IMR-90 (cell line): ENCODE data around the gene ZDHHC11B. TPM values are rescaled to one million over a fixed set of nuclear protein-coding genes. Genes with fewer than 3 reads are reported as not detected.
"Not testable (repeated sequence)": the region's sequence is repeated elsewhere in the genome, so short reads cannot be mapped to it uniquely, and the experiment has no call there.

ENCODE experiments used
- ATAC-seq: fragments of 200-7000 bp; cut with Tn5 transposase; 2 replicates; pipeline ENCODE4 v1.9.1; 2020; ENCODE audit warnings: low read depth, mild to moderate bottlenecking, moderate library complexity
- BruUV-seq: library from RNA; stranded (reverse); fragments of 400-500 nt; replicated peaks from 2 replicates; lab custom pipeline; 2021; lab: Mats Ljungman, UMichigan
- CTCF ChIA-PET: fragments of 300-600 bp; formaldehyde crosslinking; extraction: SDS; loops from one replicate; lab custom pipeline; 2021; ENCODE audit warnings: antibody characterized with exemption; lab: Yijun Ruan, JAX
- POLR2A ChIA-PET: fragments of 300-600 bp; sonication (Branson Sonifier 250); formaldehyde crosslinking; loops from one replicate; lab custom pipeline; 2022; ENCODE audit warnings: antibody characterized with exemption; ENCODE audit not compliant: unreplicated experiment; lab: Charles Lee
- DNase-seq: peaks from one replicate; pipeline ENCODE4 v3.0.0; 2013
- H2AFZ ChIP-seq: replicated peaks from 2 replicates; pipeline ENCODE3; 2013; ENCODE audit warnings: low read length, mild to moderate bottlenecking; ENCODE audit not compliant: poor library complexity
- H2AK5ac ChIP-seq: 2 replicates; pipeline ENCODE4 v1.6.1; 2013; ENCODE audit warnings: low read depth, low read length, inconsistent platforms
- H2AK9ac ChIP-seq: replicated peaks from 2 replicates; pipeline ENCODE3; 2013; ENCODE audit warnings: mild to moderate bottlenecking, low read depth, low read length, moderate library complexity; ENCODE audit not compliant: poor library complexity
- H2BK120ac ChIP-seq: 2 replicates; pipeline ENCODE4 v1.6.1; 2013; ENCODE audit warnings: low read depth, low read length, inconsistent platforms
- H2BK15ac ChIP-seq: 3 replicates; pipeline ENCODE4 v1.6.1; 2013; ENCODE audit warnings: low read depth, low read length, inconsistent platforms
- H2BK20ac ChIP-seq: 2 replicates; pipeline ENCODE4 v1.6.1; 2013; ENCODE audit warnings: low read depth, mild to moderate bottlenecking, inconsistent platforms, low read length, moderate library complexity
- H2BK5ac ChIP-seq: 2 replicates; pipeline ENCODE4 v1.6.1; 2013; ENCODE audit warnings: mild to moderate bottlenecking, low read depth, low read length, inconsistent platforms; ENCODE audit not compliant: poor library complexity, severe bottlenecking
- H3K14ac ChIP-seq: replicated peaks from 2 replicates; pipeline ENCODE4 v1.6.1; 2013; ENCODE audit warnings: low read depth, low read length, inconsistent platforms
- H3K18ac ChIP-seq: 2 replicates; pipeline ENCODE4 v1.6.1; 2013; ENCODE audit warnings: low read depth, low read length, control low read depth
- H3K23ac ChIP-seq: 2 replicates; pipeline ENCODE4 v1.6.1; 2013; ENCODE audit warnings: low read depth, low read length, inconsistent platforms
- H3K27ac ChIP-seq: 2 replicates; pipeline ENCODE4 v1.5.1; 2013; ENCODE audit warnings: mild to moderate bottlenecking, control low read depth, low read length; ENCODE audit not compliant: insufficient read depth
- H3K27me3 ChIP-seq: 2 replicates; pipeline ENCODE4 v1.6.1; 2013; ENCODE audit warnings: low read length; ENCODE audit not compliant: control insufficient read depth, insufficient read depth
- H3K36me3 ChIP-seq: 2 replicates; pipeline ENCODE4 v1.6.1; 2013; ENCODE audit warnings: low read length, mixed read lengths; ENCODE audit not compliant: control insufficient read depth, insufficient read depth
- H3K4ac ChIP-seq: 2 replicates; pipeline ENCODE4 v1.6.1; 2013; ENCODE audit warnings: low read depth, low read length, inconsistent platforms
- H3K4me1 ChIP-seq: 2 replicates; pipeline ENCODE4 v1.6.1; 2013; ENCODE audit warnings: low read length, mixed read lengths; ENCODE audit not compliant: control insufficient read depth, insufficient read depth
- H3K4me2 ChIP-seq: 2 replicates; pipeline ENCODE4 v1.6.1; 2013; ENCODE audit warnings: low read depth, mild to moderate bottlenecking, control low read depth, low read length, moderate library complexity
- H3K4me3 ChIP-seq: 2 replicates; pipeline ENCODE4 v1.5.1; 2013; ENCODE audit warnings: low read depth, mild to moderate bottlenecking, control low read depth, low read length, moderate library complexity; ENCODE audit not compliant: insufficient read depth
- H3K56ac ChIP-seq: 2 replicates; pipeline ENCODE4 v1.6.1; 2013; ENCODE audit warnings: low read length, inconsistent platforms; ENCODE audit not compliant: insufficient read depth; ENCODE audit errors: extremely low read depth
- H3K79me1 ChIP-seq, 2 experiments: 2 replicates each; pipeline ENCODE4 v1.6.1; 2013; ENCODE audit warnings: low read length in 2 of 2, inconsistent platforms in 1 of 2, low read depth in 1 of 2
- H3K9ac ChIP-seq: 2 replicates; pipeline ENCODE4 v1.6.1; 2013; ENCODE audit warnings: low read depth, low read length, control low read depth
- H3K9me1 ChIP-seq: 2 replicates; pipeline ENCODE4 v1.6.1; 2013; ENCODE audit warnings: low read length, inconsistent platforms; ENCODE audit not compliant: insufficient read depth
- H3K9me3 ChIP-seq: 2 replicates; pipeline ENCODE4 v1.6.1; 2013; ENCODE audit warnings: low read length; ENCODE audit not compliant: control insufficient read depth, insufficient read depth
- H4K20me1 ChIP-seq: 2 replicates; pipeline ENCODE4 v1.6.1; 2013; ENCODE audit warnings: low read length, inconsistent platforms; ENCODE audit not compliant: insufficient read depth
- H4K5ac ChIP-seq: 2 replicates; pipeline ENCODE4 v1.6.1; 2013; ENCODE audit warnings: mild to moderate bottlenecking, low read depth, low read length, control low read depth
- H4K8ac ChIP-seq, 2 experiments: 2 replicates each; pipeline ENCODE4 v1.6.1; 2013; ENCODE audit warnings: low read depth in 2 of 2, low read length in 2 of 2, control low read depth in 1 of 2, inconsistent platforms in 1 of 2
- H4K91ac ChIP-seq: 2 replicates; pipeline ENCODE4 v1.6.1; 2013; ENCODE audit warnings: low read depth, low read length, inconsistent platforms; ENCODE audit not compliant: insufficient read depth
- FOS ChIP-seq: fragments of 150-350 bp; IDR thresholded peaks from 2 replicates; pipeline ENCODE4 v1.6.1; 2016; ENCODE audit warnings: low read depth, low read length
- MAFK ChIP-seq: IDR thresholded peaks from 2 replicates; pipeline ENCODE4 v1.6.1; 2012; ENCODE audit warnings: low read depth, low read length, improper control_type of control experiment
- WGBS, 2 experiments: methylation state at CpG; one replicate each; pipeline versions ENCODE4 v1.1.5 to v1.1.7; 2013; ENCODE audit warnings: missing lambda C conversion rate in 2 of 2; ENCODE audit not compliant: insufficient read length in 1 of 2; ENCODE audit errors: extremely low coverage in 2 of 2; 5-methylcytosine and 5-hydroxymethylcytosine counted together
- dilution Hi-C: fragments of 300-500 bp; cut with HindIII; formaldehyde crosslinking; loops from one replicate; pipeline ENCODE4 v1.14.3; 2018; ENCODE audit warnings: low sequenced_read_pairs; ENCODE audit not compliant: unreplicated experiment
- in situ Hi-C: fragments of 300-500 bp; cut with MboI; formaldehyde crosslinking; loops from 3 replicates; pipeline ENCODE4 v1.14.3; 2019; ENCODE audit warnings: low sequenced_read_pairs, inconsistent platforms, mixed read lengths
- intact Hi-C: fragments of 100-400 bp; cut with micrococcal nuclease; formaldehyde crosslinking; loops from 2 replicates; pipeline ENCODE4 v1.10.0; 2022
- polyA plus RNA-seq, 3 experiments: library from polyadenylated mRNA; depleted of rRNA; stranded (reverse); fragments of >200 nt; gene quantifications; 2 replicates each; pipeline ENCODE4 v1.2.3, GENCODE V29; 2012; ENCODE audit warnings: low replicate concordance in 1 of 3
- total RNA-seq: library from RNA; depleted of rRNA; stranded (reverse); fragments of >200 nt; gene quantifications from 2 replicates; pipeline ENCODE4 v1.2.3, GENCODE V29; 2012
- TF ChIP-seq, protein P1 (sequence below): fragments of 150-350 bp; IDR thresholded peaks from 2 replicates; pipeline ENCODE4 v1.6.1; 2017; ENCODE audit warnings: mild to moderate bottlenecking, antibody characterized with exemption, low read length, low read depth

Gene ZDHHC11B
- total and polyA plus RNA-seq, 2 of the 4 experiments (the other 2 are of a cell fraction), result 0.12 TPM; not detected in 1

GRCh38 chr5:683551-684481, 100.7 kb downstream of the ZDHHC11B start:
- Histone ChIP-seq H3K4me3 (no peak overlapping the region), H2AK5ac (no peak overlapping the region), H2AK9ac (no peak overlapping the region), H3K23ac (no peak overlapping the region), H3K79me1 (no peaks in the 10 kb centered on the region), H2AFZ (no peak overlapping the region), H3K4me1 (no peaks in the 10 kb centered on the region), H3K27me3 (peaks cover 6% of the 10 kb centered on the region; the same call in 1 of the 2 replicates), H3K9ac (no peak overlapping the region), H3K9me3 (no peaks in the 10 kb centered on the region), H2BK5ac (no peak overlapping the region), H3K14ac (no peak overlapping the region), H3K56ac (no peak overlapping the region), H4K91ac (no peak overlapping the region), H3K36me3 (no peaks in the 10 kb centered on the region), H2BK120ac (no peak overlapping the region), H2BK20ac (no peak overlapping the region), H3K4ac (no peak overlapping the region), H3K4me2 (no peak overlapping the region), H4K8ac (no peak overlapping the region), H4K20me1 (no peaks in the 10 kb centered on the region), H3K18ac (no peak overlapping the region), H3K9me1 (no peaks in the 10 kb centered on the region), H3K27ac (no peak overlapping the region), H4K5ac (no peak overlapping the region), H2BK15ac (no peak overlapping the region)
- no TSS peak for BruUV-seq
- ChIA-PET CTCF (no interaction called here), POLR2A (no interaction called here)
- intact Hi-C loops, result loop anchor here (2.0 kb wide), 1 partner anchor 91 kb away; no protein-coding TSS in a partner anchor
- dilution Hi-C loops, result no loop called here
- no peak for ATAC-seq
- in situ Hi-C loops, result loop anchor here (10.0 kb wide), 1 partner anchor 91 kb away; no protein-coding TSS in a partner anchor
- no peak for DNase-seq
- WGBS, 2 experiments, result 70% methylated on average over 21 of the region's 30 CpGs; no CpG with 5 or more reads in 1 of the 2 experiments
- TF ChIP-seq MAFK (no peak), FOS (no peak)
- TF ChIP-seq, protein P1, sequence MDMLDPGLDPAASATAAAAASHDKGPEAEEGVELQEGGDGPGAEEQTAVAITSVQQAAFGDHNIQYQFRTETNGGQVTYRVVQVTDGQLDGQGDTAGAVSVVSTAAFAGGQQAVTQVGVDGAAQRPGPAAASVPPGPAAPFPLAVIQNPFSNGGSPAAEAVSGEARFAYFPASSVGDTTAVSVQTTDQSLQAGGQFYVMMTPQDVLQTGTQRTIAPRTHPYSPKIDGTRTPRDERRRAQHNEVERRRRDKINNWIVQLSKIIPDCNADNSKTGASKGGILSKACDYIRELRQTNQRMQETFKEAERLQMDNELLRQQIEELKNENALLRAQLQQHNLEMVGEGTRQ, result no peak

GRCh38 chr5:682651-683358, 101.7 kb downstream of the ZDHHC11B start:
- CTCF ChIA-PET, H2BK120ac ChIP-seq, DNase-seq, H3K18ac ChIP-seq, H2BK5ac ChIP-seq, H3K27me3 ChIP-seq, dilution Hi-C loops, H3K4ac ChIP-seq, H3K27ac ChIP-seq, H3K4me1 ChIP-seq, H2AK5ac ChIP-seq, H3K4me2 ChIP-seq, BruUV-seq, H2AFZ ChIP-seq, H3K36me3 ChIP-seq, H3K56ac ChIP-seq, H2BK20ac ChIP-seq, H2AK9ac ChIP-seq, ATAC-seq, H4K5ac ChIP-seq, H4K20me1 ChIP-seq, H3K4me3 ChIP-seq, H2BK15ac ChIP-seq, H3K14ac ChIP-seq, H4K91ac ChIP-seq, H3K23ac ChIP-seq, POLR2A ChIA-PET, H3K9me3 ChIP-seq, H4K8ac ChIP-seq, H3K9ac ChIP-seq, H3K79me1 ChIP-seq, H3K9me1 ChIP-seq: not testable (repeated sequence)
- in situ Hi-C loops, result loop anchor here (10.0 kb wide), 1 partner anchor 92 kb away; no protein-coding TSS in a partner anchor
- no CpG with 5 or more reads among the region's 17 CpGs for WGBS, 2 experiments
- intact Hi-C loops, result loop anchor here (2.0 kb wide), 1 partner anchor 92 kb away; no protein-coding TSS in a partner anchor
